ENCODE measurements around the gene SNRPN.
"Not testable (repeated sequence)": the region's sequence is repeated elsewhere in the genome, so short reads cannot be mapped to it uniquely, and the experiment has no call there.

DNA sequence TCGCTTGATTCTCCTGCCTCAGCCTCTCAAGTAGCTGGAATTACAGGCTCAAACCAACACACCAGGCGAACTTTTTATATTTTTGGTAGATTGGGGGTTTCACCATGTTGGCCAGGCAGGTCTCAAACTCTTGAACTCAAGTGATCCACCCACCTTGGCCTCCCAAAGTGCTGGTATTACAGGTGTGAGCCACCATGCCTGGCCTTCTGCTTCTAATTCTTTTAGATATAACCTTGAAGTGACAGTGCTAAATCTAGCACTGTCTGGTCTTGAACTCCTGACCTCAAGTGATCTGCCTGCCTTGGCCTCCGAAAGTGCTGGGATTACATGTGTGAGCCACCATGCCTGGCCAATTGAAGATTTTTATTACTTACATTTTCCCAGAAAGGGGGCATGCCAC, 16.6 kb upstream of the SNRPN start:
- TF ChIP-seq POLR2A (IDR thresholded peaks at IDR 0.05; ENCODE audit: extremely low read depth, insufficient read length); CTCF (IDR thresholded peaks at IDR 0.05; ENCODE audit: low read depth, low read length): not testable (repeated sequence)
- TF ChIP-seq, protein P1, sequence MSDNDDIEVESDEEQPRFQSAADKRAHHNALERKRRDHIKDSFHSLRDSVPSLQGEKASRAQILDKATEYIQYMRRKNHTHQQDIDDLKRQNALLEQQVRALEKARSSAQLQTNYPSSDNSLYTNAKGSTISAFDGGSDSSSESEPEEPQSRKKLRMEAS (IDR thresholded peaks at IDR 0.05; ENCODE audit: low read depth, low read length): not testable (repeated sequence)

Data from NB4 (cell line).